ENCODE measurements around the gene FADS3.

The FADS3 gene

GRCh38 chr11:61851113-61851899 lies 40.0 kb downstream of the FADS3 start:
- CTCF ChIA-PET, result interaction anchor here (1.0 kb wide), 1 partner anchor 20 kb away, joined by 4 read pairs; no protein-coding TSS in a partner anchor

GRCh38 chr11:61850687-61851086 lies 40.7 kb downstream of the FADS3 start:
- CTCF ChIA-PET, result no interaction called here
- no peak for TF ChIP-seq CTCF (IDR thresholded peaks at IDR 0.05; ENCODE audit: insufficient read depth, low read length, missing control alignments)
- no peak overlapping the region for H3K4me3 ChIP-seq (ENCODE audit: low read depth, low read length)

More at GRCh38 chr11:61851113-61851899, 40.0 kb downstream of the FADS3 start:
- POLR2A ChIA-PET, result no interaction called here
- no peak overlapping the region for H3K4me3 ChIP-seq (ENCODE audit: low read depth, low read length)
- no peak for DNase-seq (ENCODE audit: low read depth, low spot score)
- no peak for TF ChIP-seq CTCF (IDR thresholded peaks at IDR 0.05; ENCODE audit: insufficient read depth, low read length, missing control alignments)

GRCh38 chr11:61848631-61849030 lies 42.7 kb downstream of the FADS3 start:
- no peak overlapping the region for H3K4me3 ChIP-seq (ENCODE audit: low read depth, low read length)
- no peak for DNase-seq (ENCODE audit: low read depth, low spot score)
- CTCF ChIA-PET, result interaction anchor here (0.6 to 2.3 kb wide), 5 partner anchors 22 to 463 kb away, joined by 3 to 11 read pairs (median 4); no protein-coding TSS in a partner anchor
- no peak for TF ChIP-seq CTCF (IDR thresholded peaks at IDR 0.05; ENCODE audit: insufficient read depth, low read length, missing control alignments)
- POLR2A ChIA-PET, result no interaction called here

More at GRCh38 chr11:61850687-61851086, 40.7 kb downstream of the FADS3 start:
- POLR2A ChIA-PET, result no interaction called here
- DNase-seq (ENCODE audit: low read depth, low spot score), result no peak

DNA sequence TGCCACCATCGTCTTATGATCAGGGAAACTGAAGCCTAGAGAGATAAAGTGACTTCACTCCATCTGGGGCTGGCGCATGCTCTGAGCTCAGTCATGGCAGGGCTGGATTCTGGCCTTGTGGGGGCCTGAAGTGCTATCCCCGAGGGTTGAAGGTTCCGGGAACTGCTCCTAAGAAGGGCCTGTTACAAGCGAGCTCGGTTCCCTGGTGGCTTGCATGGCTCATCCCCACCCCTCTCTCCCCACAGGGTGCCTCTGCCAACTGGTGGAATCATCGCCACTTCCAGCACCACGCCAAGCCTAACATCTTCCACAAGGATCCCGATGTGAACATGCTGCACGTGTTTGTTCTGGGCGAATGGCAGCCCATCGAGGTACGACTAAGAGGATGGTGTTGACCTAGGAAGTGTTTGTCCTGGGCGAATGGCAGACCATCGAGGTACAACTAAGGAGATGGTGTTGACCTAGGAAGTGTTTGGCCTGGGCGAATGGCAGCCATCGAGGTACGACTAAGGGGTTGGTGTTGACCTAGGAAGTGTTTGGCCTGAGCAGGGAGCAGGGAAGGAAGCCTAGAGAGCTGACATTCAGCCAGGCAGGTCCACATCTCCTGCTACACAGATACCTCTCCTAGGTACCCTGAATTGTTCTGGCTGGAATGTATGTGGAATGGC lies 43.3 kb downstream of the FADS3 start:
- ChIA-PET POLR2A (no interaction called here), CTCF (interaction anchor here (0.6 to 2.3 kb wide), 5 partner anchors 23 to 463 kb away, joined by 3 to 11 read pairs (median 4); no protein-coding TSS in a partner anchor)
- TF ChIP-seq CTCF (IDR thresholded peaks at IDR 0.05; ENCODE audit: insufficient read depth, low read length, missing control alignments), result no peak
- DNase-seq (ENCODE audit: low read depth, low spot score), result no peak
- no peak overlapping the region for H3K4me3 ChIP-seq (ENCODE audit: low read depth, low read length)

DNA sequence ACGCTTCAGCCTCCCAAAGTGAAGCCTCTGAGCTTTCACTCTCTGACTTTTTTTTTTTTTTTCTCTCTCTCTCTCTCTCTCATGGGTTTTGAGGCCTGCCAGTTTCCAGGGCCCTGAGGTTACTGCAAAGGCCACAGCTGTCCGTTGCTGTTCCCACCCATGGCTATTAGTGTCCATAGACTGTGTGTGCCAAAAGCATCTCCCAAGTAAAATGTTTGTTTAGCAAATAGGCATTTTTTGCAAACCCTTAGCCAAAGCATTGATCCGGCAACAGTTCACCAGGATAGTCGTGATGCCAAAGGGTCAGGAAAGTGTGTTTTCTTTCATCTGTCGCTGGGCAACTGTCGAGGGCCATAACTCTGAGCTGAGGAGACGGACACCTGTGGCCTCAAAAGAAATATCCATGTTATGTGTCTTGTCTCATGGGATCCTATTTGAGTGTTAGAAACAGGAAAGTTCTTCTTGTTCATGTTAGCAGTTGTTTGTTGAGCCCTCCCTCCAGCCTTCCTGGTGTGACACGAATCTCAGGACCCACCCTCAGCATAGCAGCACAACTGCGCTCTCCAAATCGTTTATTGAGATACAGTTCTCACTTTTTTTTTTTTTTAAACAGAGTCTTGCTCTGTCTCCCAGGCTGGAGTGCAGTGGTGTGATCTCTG lies 44.9 kb downstream of the FADS3 start:
- CTCF ChIA-PET, result no interaction called here
- TF ChIP-seq CTCF (IDR thresholded peaks at IDR 0.05; ENCODE audit: insufficient read depth, low read length, missing control alignments), result no peak

More for the DNA sequence above, 44.9 kb downstream of the FADS3 start:
- POLR2A ChIA-PET, result no interaction called here
- no peak overlapping the region for H3K4me3 ChIP-seq (ENCODE audit: low read depth, low read length)
- DNase-seq (ENCODE audit: low read depth, low spot score), result no peak
